H1 (cell line): ENCODE measurements around the gene AQP11.

ENCODE experiments used
- BACH1 ChIP-seq: IDR thresholded peaks from 2 replicates; pipeline ENCODE4 v1.6.1; 2012; ENCODE audit warnings: low read length, improper control_type of control experiment
- CTCF ChIP-seq, 3 experiments: IDR thresholded peaks; 1 replicate in 2 of 3; 2 replicates in 1 of 3; pipeline versions ENCODE4 v1.5.1 to v1.6.1; 2011; ENCODE audit warnings: low read length in 3 of 3, mild to moderate bottlenecking in 3 of 3, inconsistent platforms in 2 of 3, low read depth in 1 of 3, moderate library complexity in 1 of 3; ENCODE audit not compliant: insufficient read depth in 1 of 3; ENCODE audit errors: control extremely low read depth in 1 of 3
- MAX ChIP-seq: IDR thresholded peaks from 2 replicates; pipeline ENCODE4 v1.6.1; 2012; ENCODE audit warnings: inconsistent platforms
- TCF12 ChIP-seq: IDR thresholded peaks from 2 replicates; pipeline ENCODE4 v1.6.1; 2011; ENCODE audit warnings: low read depth, mild to moderate bottlenecking, low read length

- TF ChIP-seq CTCF (IDR thresholded peaks at IDR 0.05; ENCODE audit: control extremely low read depth in 1 of 3, insufficient read depth in 1 of 3, low read depth in 1 of 3, low read length in 3 of 3) (no peak), BACH1 (no peak), MAX (no peak), TCF12 (no peak)
Observed at GRCh38 chr11:77547047-77547836, 42.5 kb upstream of the AQP11 start.
